Hematopoietic multipotent progenitor cell treated with erythropoietin and hydrocortisone succinate and interleukin-3 and kit ligand, for 17 days (in vitro differentiated cells): Measurements from ENCODE around the gene NYAP1.
"Not testable (repeated sequence)": the region's sequence is repeated elsewhere in the genome, so short reads cannot be mapped to it uniquely, and the experiment has no call there.

Experiments
- DNase-seq: peaks from one replicate; pipeline ENCODE4 v3.0.0-alpha.2; 2015; ENCODE audit warnings: low spot score

Gene NYAP1

GRCh38 chr7:100483090-100483721 lies 521 bp upstream of the NYAP1 start:
- DNase-seq = peak; percentile 88

GRCh38 chr7:100484673-100485045 lies 932 bp downstream of the NYAP1 start:
- DNase-seq = no peak

GRCh38 chr7:100485471-100485876 lies 1.7 kb downstream of the NYAP1 start:
- DNase-seq = no peak

GRCh38 chr7:100486111-100486636 lies 2.4 kb downstream of the NYAP1 start:
- DNase-seq = no peak

GRCh38 chr7:100486753-100487446 lies 3.2 kb downstream of the NYAP1 start:
- no peak for DNase-seq

GRCh38 chr7:100488333-100489095 lies 4.8 kb downstream of the NYAP1 start:
- DNase-seq = no peak

GRCh38 chr7:100489121-100489520 lies 5.4 kb downstream of the NYAP1 start:
- no peak for DNase-seq

- DNase-seq = no peak
These were observed 6.1 kb downstream of the NYAP1 start for GRCh38 chr7:100489824-100490223.

- DNase-seq = no peak
These were observed 6.9 kb downstream of the NYAP1 start for GRCh38 chr7:100490483-100491191.

GRCh38 chr7:100491192-100491578 lies 7.5 kb downstream of the NYAP1 start:
- no peak for DNase-seq

- no peak for DNase-seq
These were observed 9.2 kb downstream of the NYAP1 start for GRCh38 chr7:100492738-100493475.

- peak; percentile 33 for DNase-seq
These were observed 9.9 kb downstream of the NYAP1 start for GRCh38 chr7:100493476-100494264.

GRCh38 chr7:100496509-100496908 lies 12.8 kb downstream of the NYAP1 start:
- DNase-seq = no peak

- DNase-seq = not testable (repeated sequence)
These were observed 17.0 kb downstream of the NYAP1 start for GRCh38 chr7:100500743-100501142.

GRCh38 chr7:100504031-100504430 lies 20.3 kb downstream of the NYAP1 start:
- DNase-seq = not testable (repeated sequence)

GRCh38 chr7:100504887-100505611 lies 21.3 kb downstream of the NYAP1 start:
- no peak for DNase-seq

GRCh38 chr7:100506356-100506923 lies 22.7 kb downstream of the NYAP1 start:
- no peak for DNase-seq

GRCh38 chr7:100509231-100509630 lies 25.5 kb downstream of the NYAP1 start:
- DNase-seq = no peak

- peak; percentile 20 for DNase-seq
These were observed 26.9 kb downstream of the NYAP1 start for GRCh38 chr7:100510437-100511239.
